SK-N-SH (cell line): ENCODE measurements around the gene PTPRJ.

Experiments used
- CTCF ChIP-seq: fragments of 200-600 bp; sonication (generic); IDR thresholded peaks from 2 replicates; pipeline ENCODE4 v1.6.1; 2017; ENCODE audit warnings: antibody characterized with exemption, mild to moderate bottlenecking, moderate library complexity
- ELF1 ChIP-seq: IDR thresholded peaks from 2 replicates; pipeline ENCODE4 v1.4.0; 2012
- EZH2phosphoT487 ChIP-seq: fragments of 200-600 bp; sonication (generic); IDR thresholded peaks from 2 replicates; pipeline ENCODE4 v1.6.1; 2017; ENCODE audit warnings: low read depth, mixed run types, mild to moderate bottlenecking, antibody characterized with exemption, moderate library complexity, borderline replicate concordance
- NRF1 ChIP-seq: IDR thresholded peaks from 2 replicates; pipeline ENCODE4 v1.6.1; 2012; ENCODE audit warnings: low read depth, mild to moderate bottlenecking, low read length
- PBX3 ChIP-seq: IDR thresholded peaks from 2 replicates; pipeline ENCODE4; 2012
- RFX5 ChIP-seq: IDR thresholded peaks from 2 replicates; pipeline ENCODE4 v1.6.1; 2012; ENCODE audit warnings: mild to moderate bottlenecking, improper control_type of control experiment, low read length
- SIN3A ChIP-seq: IDR thresholded peaks from 2 replicates; pipeline ENCODE4 v1.6.1; 2012; ENCODE audit warnings: low read depth, mild to moderate bottlenecking, low read length, moderate library complexity, borderline replicate concordance
- USF1 ChIP-seq: IDR thresholded peaks from 2 replicates; pipeline ENCODE4 v1.4.0; 2012; ENCODE audit warnings: low read depth, borderline replicate concordance
- USF2 ChIP-seq: fragments of 150-350 bp; IDR thresholded peaks from 2 replicates; pipeline ENCODE4 v1.6.1; 2017; ENCODE audit warnings: antibody characterized with exemption, low read length, low read depth, borderline replicate concordance
- YY1 ChIP-seq: IDR thresholded peaks from 2 replicates; pipeline ENCODE4 v1.4.0; 2012; ENCODE audit warnings: low read depth, mild to moderate bottlenecking

GRCh38 chr11:48168815-48169214 is 188.5 kb downstream of the PTPRJ start:
- TF ChIP-seq NRF1 = no peak
- no peak for TF ChIP-seq ELF1
- no peak for TF ChIP-seq PBX3
- TF ChIP-seq SIN3A = no peak
- no peak for TF ChIP-seq YY1
- no peak for TF ChIP-seq RFX5
- TF ChIP-seq CTCF = no peak
- TF ChIP-seq USF1 = no peak
- TF ChIP-seq EZH2phosphoT487 = no peak
- no peak for TF ChIP-seq USF2
